SU-DHL-6 (cell line): Measurements from ENCODE around the gene ADAD2.

ENCODE experiments used
- CTCF ChIP-seq: fragments of 200-600 bp; sonication (generic); IDR thresholded peaks from one replicate; pipeline ENCODE4 v1.5.1; 2017; ENCODE audit warnings: antibody characterized with exemption, mild to moderate bottlenecking, low read length, moderate library complexity; ENCODE audit not compliant: insufficient read depth, poor library complexity, severe bottlenecking
- EZH2phosphoT487 ChIP-seq: fragments of 200-600 bp; sonication (generic), shearing (Covaris generic); conservative IDR thresholded peaks from 2 replicates; pipeline ENCODE4 v1.6.1; 2018; ENCODE audit warnings: mild to moderate bottlenecking, antibody characterized with exemption, low read length, moderate library complexity, mixed read lengths

- TF ChIP-seq CTCF (no peak), EZH2phosphoT487 (no peak)
Observed at GRCh38 chr16:84212631-84213030, 21.7 kb downstream of the ADAD2 start.
